ENCODE results near the gene SPATA31C2. TPM values are rescaled to one million over a fixed set of nuclear protein-coding genes. Genes with fewer than 3 reads are reported as not detected.

The SPATA31C2 gene
- total RNA-seq, 1 donor from 2014 or later: not detected

GRCh38 chr9:88092797-88093331, 45.4 kb downstream of the SPATA31C2 start:
- intact Hi-C loops (cut with micrococcal nuclease): no loop called here
- Mint-ChIP-seq H3K27ac (no peak overlapping the region), H3K4me3 (no peak overlapping the region), H3K27me3 (no peaks in the 10 kb centered on the region), H3K4me1 (no peaks in the 10 kb centered on the region), H3K36me3 (ENCODE audit: low read depth) (no peaks in the 10 kb centered on the region), H3K9me3 (no peaks in the 10 kb centered on the region)
- ATAC-seq (ENCODE audit: low read depth): no peak
- ChIA-PET CTCF (no interaction called here), POLR2A (no interaction called here)
- no peak for TF ChIP-seq CTCF (IDR thresholded peaks at IDR 0.05)
- DNase-seq: no peak

GRCh38 chr9:88090151-88090581, 48.1 kb downstream of the SPATA31C2 start:
- H3K27ac Mint-ChIP-seq: no peak overlapping the region
- intact Hi-C loops (cut with micrococcal nuclease): no loop called here
- CTCF ChIA-PET: no interaction called here

DNA sequence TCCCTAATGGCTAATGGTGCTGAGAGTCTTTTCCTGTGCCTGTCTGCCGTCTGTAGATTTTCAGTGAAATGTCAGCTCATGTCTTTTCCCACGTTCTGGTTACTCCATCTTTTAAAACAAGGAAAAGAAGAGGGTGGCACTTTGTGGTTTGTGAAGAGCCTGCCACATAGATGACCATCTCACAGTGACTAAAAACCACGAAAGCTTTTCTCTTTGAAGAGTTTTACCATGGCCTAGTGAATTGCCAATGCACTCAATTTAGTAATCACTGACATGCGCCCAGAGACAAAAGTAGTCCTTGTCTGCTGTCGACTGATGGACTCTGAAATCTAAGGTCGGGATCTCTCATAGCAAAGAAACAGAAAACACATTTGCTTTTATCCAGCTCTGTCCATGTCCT, 50.4 kb downstream of the SPATA31C2 start:
- peaks cover 5% of the 10 kb centered on the region for H3K27me3 Mint-ChIP-seq
- intact Hi-C loops (cut with micrococcal nuclease): no loop called here
- H3K4me1 Mint-ChIP-seq: no peaks in the 10 kb centered on the region
- CTCF ChIA-PET: no interaction called here
- no peak overlapping the region for H3K4me3 Mint-ChIP-seq
- POLR2A ChIA-PET: no interaction called here
- no peak overlapping the region for H3K27ac Mint-ChIP-seq
- no peaks in the 10 kb centered on the region for H3K36me3 Mint-ChIP-seq (ENCODE audit: low read depth)
- DNase-seq: no peak
- no peak for ATAC-seq (ENCODE audit: low read depth)
- no peaks in the 10 kb centered on the region for H3K9me3 Mint-ChIP-seq
- TF ChIP-seq CTCF (IDR thresholded peaks at IDR 0.05): no peak

More at GRCh38 chr9:88090151-88090581, 48.1 kb downstream of the SPATA31C2 start:
- Mint-ChIP-seq H3K36me3 (ENCODE audit: low read depth) (no peaks in the 10 kb centered on the region), H3K9me3 (no peaks in the 10 kb centered on the region), H3K4me3 (no peak overlapping the region), H3K27me3 (no peaks in the 10 kb centered on the region), H3K4me1 (no peaks in the 10 kb centered on the region)
- POLR2A ChIA-PET: no interaction called here
- no peak for ATAC-seq (ENCODE audit: low read depth)
- DNase-seq: no peak
- TF ChIP-seq CTCF (IDR thresholded peaks at IDR 0.05): no peak

DNA sequence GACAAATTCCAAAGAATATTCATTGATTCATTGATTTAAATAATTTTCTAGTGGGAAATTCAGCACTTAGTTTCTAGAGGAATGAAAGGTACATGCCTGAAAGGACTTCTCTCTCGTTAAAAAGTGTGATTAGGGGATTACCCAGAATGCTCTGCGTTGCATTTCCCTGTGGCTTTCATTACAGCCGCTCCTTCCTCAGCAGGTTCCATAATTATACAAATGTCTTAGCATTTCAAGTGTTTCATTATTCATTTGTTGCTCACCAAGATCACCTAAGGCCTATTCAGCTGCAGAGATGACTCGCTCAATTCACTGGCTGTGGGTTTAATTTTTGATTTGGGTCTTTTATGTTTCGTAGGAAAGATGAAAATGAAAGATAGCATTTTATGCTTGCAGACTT, 52.8 kb downstream of the SPATA31C2 start:
- no peaks in the 10 kb centered on the region for H3K9me3 Mint-ChIP-seq
- no peaks in the 10 kb centered on the region for H3K4me1 Mint-ChIP-seq
- peaks cover 5% of the 10 kb centered on the region for H3K27me3 Mint-ChIP-seq
- H3K27ac Mint-ChIP-seq: no peak overlapping the region
- H3K4me3 Mint-ChIP-seq: no peak overlapping the region
- intact Hi-C loops (cut with micrococcal nuclease): no loop called here
- POLR2A ChIA-PET: no interaction called here
- no peaks in the 10 kb centered on the region for H3K36me3 Mint-ChIP-seq (ENCODE audit: low read depth)
- CTCF ChIA-PET: no interaction called here
- no peak for TF ChIP-seq CTCF (IDR thresholded peaks at IDR 0.05)
- ATAC-seq (ENCODE audit: low read depth) (no peak), DNase-seq (no peak)

DNA sequence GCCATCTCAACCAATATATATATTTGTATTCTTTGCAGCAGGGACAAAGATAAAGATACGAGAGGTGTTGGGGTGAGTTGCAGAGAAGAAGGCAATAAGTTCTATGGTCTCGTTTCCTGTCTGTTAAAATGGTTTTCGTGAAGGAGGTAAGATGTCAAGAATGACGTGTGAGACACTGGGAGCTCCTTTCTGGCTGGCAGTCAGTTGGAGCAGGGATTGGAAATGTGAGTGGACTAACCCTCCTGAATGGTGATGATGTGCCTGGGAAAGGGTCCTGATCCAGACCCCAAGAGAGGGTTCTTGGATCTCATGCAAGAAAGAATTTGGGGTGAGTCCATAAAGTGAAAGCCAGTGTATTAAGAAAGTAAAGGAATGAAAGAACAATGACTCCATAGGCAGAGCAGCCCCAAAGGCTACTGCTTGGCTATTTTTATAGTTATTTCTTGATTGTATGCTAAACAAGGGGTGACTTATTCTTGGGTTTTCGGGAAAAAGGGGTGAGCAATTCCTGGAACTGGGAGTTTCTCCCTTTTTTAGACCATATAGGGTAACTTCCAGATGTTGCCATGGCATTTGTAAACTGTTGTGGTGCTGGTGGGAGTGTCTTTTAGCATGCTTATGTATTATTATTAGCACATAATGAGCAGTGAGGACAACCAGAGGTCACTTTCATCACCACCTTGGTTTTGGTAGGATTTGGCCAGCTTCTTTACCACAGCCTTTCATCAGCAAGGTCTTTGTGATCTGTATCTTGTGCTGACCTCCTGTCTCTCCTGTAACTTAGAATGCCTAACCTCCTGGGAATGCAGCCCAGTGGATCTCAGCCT, 53.7 kb downstream of the SPATA31C2 start:
- DNase-seq (no peak), ATAC-seq (ENCODE audit: low read depth) (no peak)
- Mint-ChIP-seq H3K4me3 (no peak overlapping the region), H3K27ac (no peak overlapping the region), H3K36me3 (ENCODE audit: low read depth) (no peaks in the 10 kb centered on the region), H3K9me3 (no peaks in the 10 kb centered on the region), H3K4me1 (no peaks in the 10 kb centered on the region), H3K27me3 (peaks cover 5% of the 10 kb centered on the region)
- ChIA-PET POLR2A (no interaction called here), CTCF (no interaction called here)
- TF ChIP-seq CTCF (IDR thresholded peaks at IDR 0.05): no peak
- intact Hi-C loops (cut with micrococcal nuclease): no loop called here

Other genes starting within 250 kb of the SPATA31C2 start
- gene SPATA31C1, start 220.5 kb downstream of the SPATA31C2 start, total RNA-seq: not detected in 2 replicates
- 0.51 and 0.55 TPM in 2 replicates for gene CDK20, start 163.9 kb downstream of the SPATA31C2 start, total RNA-seq
- gene SPIN1, start 250.0 kb upstream of the SPATA31C2 start, total RNA-seq: 20.7 TPM in 2 replicates